ENCODE results near the gene GRK3.

GRK3 gene

DNA sequence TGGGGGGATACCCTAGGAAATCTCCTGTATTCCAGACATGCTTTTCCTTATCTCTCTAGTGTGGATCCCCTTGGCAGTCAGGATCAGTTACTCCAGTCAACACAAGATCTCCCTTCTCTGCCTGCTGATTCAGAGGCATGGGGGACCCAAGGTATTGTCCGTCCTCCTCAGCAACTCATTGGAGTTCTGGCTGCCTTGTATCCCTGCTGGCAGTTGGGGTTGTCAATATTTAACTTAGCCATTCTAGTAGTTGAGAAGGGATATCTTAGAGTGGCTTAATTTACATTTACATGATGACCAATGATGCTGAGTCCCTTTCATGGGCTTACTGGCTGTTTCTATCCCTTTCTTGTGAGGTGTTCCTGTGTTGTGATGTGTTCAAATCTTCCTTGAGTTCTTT, 74.2 kb downstream of the GRK3 start:
- TF ChIP-seq, protein P1, sequence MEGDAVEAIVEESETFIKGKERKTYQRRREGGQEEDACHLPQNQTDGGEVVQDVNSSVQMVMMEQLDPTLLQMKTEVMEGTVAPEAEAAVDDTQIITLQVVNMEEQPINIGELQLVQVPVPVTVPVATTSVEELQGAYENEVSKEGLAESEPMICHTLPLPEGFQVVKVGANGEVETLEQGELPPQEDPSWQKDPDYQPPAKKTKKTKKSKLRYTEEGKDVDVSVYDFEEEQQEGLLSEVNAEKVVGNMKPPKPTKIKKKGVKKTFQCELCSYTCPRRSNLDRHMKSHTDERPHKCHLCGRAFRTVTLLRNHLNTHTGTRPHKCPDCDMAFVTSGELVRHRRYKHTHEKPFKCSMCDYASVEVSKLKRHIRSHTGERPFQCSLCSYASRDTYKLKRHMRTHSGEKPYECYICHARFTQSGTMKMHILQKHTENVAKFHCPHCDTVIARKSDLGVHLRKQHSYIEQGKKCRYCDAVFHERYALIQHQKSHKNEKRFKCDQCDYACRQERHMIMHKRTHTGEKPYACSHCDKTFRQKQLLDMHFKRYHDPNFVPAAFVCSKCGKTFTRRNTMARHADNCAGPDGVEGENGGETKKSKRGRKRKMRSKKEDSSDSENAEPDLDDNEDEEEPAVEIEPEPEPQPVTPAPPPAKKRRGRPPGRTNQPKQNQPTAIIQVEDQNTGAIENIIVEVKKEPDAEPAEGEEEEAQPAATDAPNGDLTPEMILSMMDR (IDR thresholded peaks at IDR 0.05) = no peak
- Histone ChIP-seq H3K4me3 (no peak overlapping the region), H3K27me3 (no peaks in the 10 kb centered on the region), H3K27ac (no peak overlapping the region), H3K4me1 (no peaks in the 10 kb centered on the region), H3K36me3 (no peaks in the 10 kb centered on the region), H3K9me3 (peaks cover 0 to 3% (median 0%) of the 10 kb centered on the region in 3 donors)
- intact Hi-C loops (cut with DNase I; ENCODE audit: low total_unique reads) = no loop called here
- DNase-seq = no peak

DNA sequence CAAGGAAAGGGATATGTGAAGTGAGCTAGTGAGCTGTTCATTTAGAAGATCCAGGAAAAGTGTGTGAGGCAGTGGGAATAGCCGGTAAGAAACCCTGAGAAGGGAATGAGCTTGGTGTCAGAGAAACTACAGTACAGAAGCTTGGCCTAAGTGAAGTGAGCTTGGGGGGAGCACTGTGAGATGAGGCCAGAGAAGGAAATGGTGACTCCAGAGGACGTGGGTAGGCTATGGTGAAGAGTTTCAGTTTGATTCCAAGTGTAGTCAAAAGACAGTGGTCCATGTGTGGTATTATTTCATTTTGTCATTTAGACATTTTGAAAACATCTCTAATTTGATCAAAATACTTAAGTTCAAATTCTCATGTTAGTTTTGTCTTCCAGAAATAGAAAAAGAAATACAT, 77.2 kb downstream of the GRK3 start:
- intact Hi-C loops (cut with DNase I; ENCODE audit: low total_unique reads) = no loop called here
- no peaks in the 10 kb centered on the region for H3K4me1 ChIP-seq
- no peak overlapping the region for H3K4me3 ChIP-seq
- no peaks in the 10 kb centered on the region for H3K27me3 ChIP-seq
- H3K9me3 ChIP-seq = peaks cover 0 to 3% (median 0%) of the 10 kb centered on the region in 3 donors
- no peak overlapping the region for H3K27ac ChIP-seq
- TF ChIP-seq, protein P1 (IDR thresholded peaks at IDR 0.05) = no peak
- no peaks in the 10 kb centered on the region for H3K36me3 ChIP-seq
- no peak for DNase-seq

DNA sequence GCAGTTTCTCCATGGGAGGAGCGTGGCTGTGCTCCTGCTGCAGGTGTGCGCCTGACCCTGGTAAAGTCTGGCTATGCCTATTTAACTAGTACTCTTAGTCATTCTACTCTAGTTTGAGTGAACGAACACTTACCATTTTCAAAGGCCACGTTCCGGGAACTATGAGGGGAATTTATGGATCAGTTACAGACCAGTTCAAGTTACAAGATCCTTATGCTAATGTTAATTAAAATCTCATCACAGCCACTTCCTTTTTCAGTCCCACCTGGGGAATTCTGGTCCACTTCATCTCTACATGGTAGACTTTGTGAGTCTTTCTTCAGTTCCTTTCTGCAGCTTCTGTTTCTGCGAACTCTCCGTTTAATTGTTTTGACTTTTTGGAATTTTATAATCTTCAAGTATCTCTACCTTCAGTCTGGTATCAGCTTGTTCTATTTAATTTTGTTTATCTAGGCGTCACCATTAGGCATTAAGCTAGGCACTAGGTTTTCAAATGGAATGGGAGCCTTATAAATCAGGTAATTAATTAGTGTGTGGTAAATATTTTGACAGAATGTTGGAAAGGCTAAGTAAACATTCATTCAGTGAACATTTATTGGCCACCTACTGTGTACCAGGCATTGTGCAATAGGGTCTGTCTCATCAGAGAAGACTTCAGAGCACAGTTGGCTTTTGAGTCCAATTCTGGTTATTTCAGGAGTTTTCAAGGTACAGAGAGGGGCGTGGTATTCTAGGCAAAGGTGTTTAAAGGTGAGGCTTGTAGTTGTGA, 78.9 kb downstream of the GRK3 start:
- Histone ChIP-seq H3K4me1 (no peaks in the 10 kb centered on the region), H3K4me3 (no peak overlapping the region), H3K27me3 (no peaks in the 10 kb centered on the region), H3K9me3 (peaks cover 0 to 3% (median 0%) of the 10 kb centered on the region in 3 donors), H3K36me3 (no peaks in the 10 kb centered on the region), H3K27ac (no peak overlapping the region)
- no peak for DNase-seq
- TF ChIP-seq, protein P1 (IDR thresholded peaks at IDR 0.05) = no peak
- intact Hi-C loops (cut with DNase I; ENCODE audit: low total_unique reads) = no loop called here

DNA sequence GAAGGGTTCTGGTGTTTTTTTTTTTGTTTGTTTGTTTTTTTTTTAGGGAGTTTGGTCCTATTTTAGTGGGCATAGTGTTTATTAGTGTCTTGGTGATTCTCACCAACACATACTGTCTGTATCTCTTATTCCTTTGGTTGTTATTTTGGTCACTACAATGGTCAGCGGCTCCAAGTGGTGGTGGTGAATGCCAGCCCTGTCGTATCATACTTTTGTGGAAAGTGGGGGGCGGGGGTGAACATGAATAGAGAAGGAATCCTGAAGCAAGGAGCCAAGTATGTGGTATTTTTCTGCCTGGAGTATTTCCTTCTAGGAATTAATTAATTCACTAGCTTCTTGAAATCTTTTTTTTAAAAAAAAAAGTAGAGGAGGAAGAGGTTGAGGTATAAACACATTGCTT, 79.6 kb downstream of the GRK3 start:
- DNase-seq = no peak
- intact Hi-C loops (cut with DNase I; ENCODE audit: low total_unique reads) = no loop called here
- Histone ChIP-seq H3K36me3 (no peaks in the 10 kb centered on the region), H3K4me3 (no peak overlapping the region), H3K9me3 (peaks cover 0 to 3% (median 0%) of the 10 kb centered on the region in 3 donors), H3K27me3 (no peaks in the 10 kb centered on the region), H3K27ac (no peak overlapping the region), H3K4me1 (no peaks in the 10 kb centered on the region)
- TF ChIP-seq, protein P1 (IDR thresholded peaks at IDR 0.05) = no peak

DNA sequence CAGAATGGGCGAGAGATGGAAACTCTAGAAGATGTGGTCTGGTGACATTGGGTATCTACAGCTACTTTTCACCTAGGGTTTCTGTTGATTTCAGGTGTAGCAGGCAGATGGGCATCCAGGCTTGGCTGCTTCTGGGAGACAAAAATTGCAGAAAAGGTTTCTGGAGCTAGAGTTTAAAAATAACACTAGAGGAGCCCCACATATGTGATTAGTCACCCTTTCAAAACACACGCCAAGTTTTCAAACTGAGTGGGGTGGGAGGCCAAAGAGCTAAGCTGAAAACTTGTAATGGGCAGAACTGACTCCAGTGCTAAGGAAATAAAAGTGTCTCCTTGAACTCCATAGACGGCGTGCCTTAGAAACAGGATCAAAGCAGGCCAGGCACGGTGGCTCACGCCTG, 80.8 kb downstream of the GRK3 start:
- no peak for DNase-seq
- Histone ChIP-seq H3K27ac (no peak overlapping the region), H3K4me1 (no peaks in the 10 kb centered on the region), H3K36me3 (no peaks in the 10 kb centered on the region), H3K4me3 (no peak overlapping the region), H3K9me3 (no peaks in the 10 kb centered on the region), H3K27me3 (no peaks in the 10 kb centered on the region)
- TF ChIP-seq, protein P1 (IDR thresholded peaks at IDR 0.05) = no peak
- intact Hi-C loops (cut with DNase I; ENCODE audit: low total_unique reads) = no loop called here
